Hematopoietic multipotent progenitor cell treated with erythropoietin and hydrocortisone succinate and interleukin-3 and kit ligand, for 4 days (in vitro differentiated cells): ENCODE measurements around the gene POLR1H.

Experiments used
- DNase-seq: peaks from one replicate; pipeline ENCODE4 v3.0.0-alpha.2; 2015

The POLR1H gene

GRCh38 chr6:30097902-30098768 lies 37.1 kb downstream of the POLR1H start:
- DNase-seq = peak; percentile 66

DNA sequence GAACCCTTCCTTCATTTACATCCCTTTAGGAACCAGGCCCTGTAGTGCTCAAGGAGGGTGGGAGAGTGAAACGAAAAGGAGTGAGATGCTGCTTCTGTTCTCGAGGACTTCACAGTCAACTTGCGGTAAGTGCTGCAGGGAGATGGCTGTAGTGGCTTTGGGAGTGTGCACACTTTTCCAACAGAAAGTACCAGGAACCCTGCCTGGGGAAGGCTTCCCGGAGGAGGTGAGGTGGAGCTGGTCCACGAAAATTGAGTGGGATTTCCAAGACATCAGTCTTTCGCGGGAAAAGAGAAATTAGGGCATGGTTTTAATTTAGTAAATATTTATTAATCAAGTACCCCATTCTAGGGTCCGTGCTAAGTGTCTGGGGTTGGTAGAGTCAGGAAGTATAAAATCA lies 39.1 kb downstream of the POLR1H start:
- DNase-seq = no peak

- no peak for DNase-seq
Measured at GRCh38 chr6:30100585-30101443, 39.7 kb downstream of the POLR1H start.

DNA sequence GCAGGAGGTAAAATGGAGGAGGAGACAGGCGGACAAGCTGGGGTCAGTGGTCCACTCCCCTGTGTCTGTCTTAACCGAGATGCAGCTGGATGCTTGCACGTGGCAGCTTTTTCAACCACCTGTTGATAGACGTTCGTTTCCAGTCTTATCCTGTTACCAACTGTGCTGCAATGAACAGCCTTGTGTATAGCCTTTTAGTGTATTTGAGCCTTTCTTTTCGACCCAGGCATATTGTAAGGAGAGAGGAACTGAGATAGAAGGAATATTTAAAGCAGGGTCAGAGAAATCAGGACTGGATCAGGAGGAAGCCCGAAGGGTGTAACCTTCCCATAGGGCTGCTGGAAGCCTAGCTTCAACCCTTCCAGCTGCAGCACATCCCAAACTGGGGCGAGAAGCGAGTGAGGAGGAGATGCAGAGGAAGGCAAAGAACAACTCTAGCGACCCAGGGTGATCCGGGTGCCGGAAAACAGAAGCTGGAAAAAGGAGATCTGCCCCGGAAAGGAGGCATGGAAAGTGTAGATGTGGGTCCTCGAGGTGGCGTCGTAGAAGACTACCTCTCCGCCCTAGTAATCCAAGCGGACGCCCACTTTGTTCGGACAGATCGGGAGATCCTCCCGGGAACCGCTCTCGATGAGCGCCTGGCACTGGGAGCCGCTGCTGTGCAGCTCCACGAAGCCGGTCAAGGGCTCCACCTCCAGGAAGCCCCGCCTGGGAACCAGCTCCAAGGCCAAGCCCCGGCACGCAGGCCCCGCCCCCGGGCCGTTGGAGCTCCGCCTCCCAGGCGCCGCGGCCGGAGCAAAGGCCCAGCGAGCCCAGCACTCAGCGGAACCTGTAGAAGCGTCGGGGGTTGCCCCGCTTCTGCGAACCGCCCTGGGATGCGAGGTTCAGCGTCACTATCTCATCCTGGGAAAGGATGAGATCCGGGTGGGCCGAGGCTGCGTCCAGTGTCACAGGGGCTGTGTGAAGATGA lies 40.7 kb downstream of the POLR1H start:
- peak; percentile 85 for DNase-seq

- DNase-seq = no peak
Measured at GRCh38 chr6:30102414-30102969, 41.4 kb downstream of the POLR1H start.

DNA sequence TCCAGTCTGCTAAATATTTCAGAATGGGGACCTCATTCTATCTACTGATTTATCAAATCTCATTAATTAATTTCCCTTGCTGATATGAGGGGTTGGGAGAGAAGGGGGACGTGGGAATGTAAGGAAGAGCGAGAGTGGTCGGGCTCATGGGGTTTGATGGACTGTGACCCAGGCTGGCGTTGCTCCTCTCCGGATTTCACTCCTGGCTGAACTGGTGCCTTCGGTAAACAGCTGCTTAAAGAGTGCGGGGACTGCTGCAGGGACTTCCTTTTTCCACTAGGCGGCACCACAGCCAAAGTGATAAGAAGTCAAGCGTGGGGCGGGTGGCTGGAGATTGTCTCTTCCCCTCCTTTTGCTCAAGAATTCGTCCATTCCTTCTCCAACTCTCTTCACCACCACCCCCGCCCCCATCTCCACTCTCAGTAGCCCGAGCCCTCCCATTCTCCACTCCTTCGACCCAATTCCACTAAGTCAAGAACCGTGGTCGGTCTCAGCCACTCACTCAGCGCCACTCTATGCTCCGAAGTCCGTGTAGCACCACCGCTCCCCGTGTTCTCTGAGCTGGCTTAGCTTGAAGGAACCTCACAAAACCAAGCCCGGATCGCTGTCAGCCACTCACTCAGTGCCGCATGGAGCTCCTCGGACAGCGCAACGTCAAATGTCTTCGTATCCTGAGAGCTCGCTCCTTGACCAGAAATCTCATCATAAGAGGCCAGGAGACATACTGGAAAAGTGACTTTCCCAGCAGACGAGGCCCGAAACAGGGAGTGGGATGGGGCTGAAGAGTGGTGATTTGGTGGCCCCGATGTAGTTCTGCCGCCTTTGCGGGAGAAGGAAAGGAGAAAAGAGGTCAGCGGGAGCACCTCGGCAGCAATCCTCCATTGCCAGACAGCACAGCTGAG lies 42.2 kb downstream of the POLR1H start:
- DNase-seq = peak; percentile 95

DNA sequence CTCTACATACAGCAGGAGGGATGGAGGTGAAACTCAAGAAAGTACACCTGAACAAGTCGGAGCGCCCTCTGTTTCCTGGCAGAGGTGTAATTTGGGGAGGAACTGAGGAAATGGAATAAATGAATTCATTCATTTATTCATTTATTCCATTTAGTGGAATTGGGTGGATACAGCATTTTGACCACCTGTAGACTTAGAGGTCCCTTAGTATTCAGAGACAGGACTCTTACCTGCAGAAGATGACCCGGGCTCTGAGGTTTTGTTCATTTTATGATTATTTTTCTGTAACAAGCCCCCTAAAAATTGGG lies 42.8 kb downstream of the POLR1H start:
- DNase-seq = no peak

- DNase-seq = no peak
Measured at GRCh38 chr6:30104661-30105060, 43.6 kb downstream of the POLR1H start.

DNA sequence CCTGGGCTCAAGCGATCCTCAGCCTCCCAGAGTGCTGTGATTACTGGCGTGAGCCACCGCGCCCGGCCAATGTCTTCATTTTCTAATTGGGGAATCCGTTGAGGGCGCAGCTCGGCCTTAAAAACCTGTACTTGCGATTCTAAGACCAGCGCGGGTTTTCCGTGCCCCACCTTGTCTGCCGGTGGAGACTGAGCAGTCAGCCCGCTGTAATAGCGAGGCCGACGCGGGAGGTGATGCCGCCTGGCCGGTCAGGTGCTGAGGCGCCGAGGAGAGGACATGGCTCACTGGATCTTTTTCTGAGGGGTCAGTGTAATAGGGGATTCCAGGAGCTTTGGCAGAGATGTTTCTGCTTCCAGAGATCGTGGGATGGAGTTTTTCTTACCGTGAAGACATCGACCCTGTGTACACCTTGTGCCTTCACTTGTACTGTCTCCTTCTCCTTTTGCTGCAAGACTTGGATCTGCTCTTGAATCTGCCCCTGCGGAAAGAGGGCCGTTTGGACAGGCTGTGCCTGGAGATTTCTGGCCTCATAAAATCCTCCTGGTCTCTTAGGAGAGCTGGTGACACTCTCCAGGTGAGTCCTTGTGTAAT lies 50.3 kb downstream of the POLR1H start:
- no peak for DNase-seq

DNA sequence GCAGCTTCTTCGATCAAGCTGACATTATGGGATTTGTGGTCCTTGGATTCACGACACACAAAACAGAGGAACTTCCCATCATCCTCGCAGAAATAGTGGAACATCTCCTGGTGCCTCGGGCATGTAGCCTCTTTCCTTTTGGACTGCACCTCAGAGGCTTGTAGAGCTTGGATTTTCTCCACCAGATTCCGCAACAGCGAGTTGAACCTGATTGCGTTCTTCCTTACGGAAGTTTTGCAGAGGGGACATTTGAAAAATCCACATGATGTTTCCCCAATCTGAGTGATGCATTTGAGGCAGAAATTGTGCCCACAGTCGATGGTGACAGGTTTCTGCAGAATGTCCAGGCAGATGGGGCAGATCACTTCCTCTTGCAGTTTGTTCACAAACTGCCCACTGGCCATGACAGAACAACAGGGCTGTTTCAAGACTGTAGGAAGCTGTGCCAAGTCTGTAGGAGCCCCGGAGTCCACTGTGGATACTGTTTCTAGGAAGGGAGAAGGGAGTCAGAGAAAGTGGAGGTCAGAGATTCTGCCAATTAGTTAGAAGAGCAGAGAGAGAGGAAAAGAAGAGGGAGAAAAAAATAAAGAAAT lies 51.4 kb downstream of the POLR1H start:
- DNase-seq = no peak

DNA sequence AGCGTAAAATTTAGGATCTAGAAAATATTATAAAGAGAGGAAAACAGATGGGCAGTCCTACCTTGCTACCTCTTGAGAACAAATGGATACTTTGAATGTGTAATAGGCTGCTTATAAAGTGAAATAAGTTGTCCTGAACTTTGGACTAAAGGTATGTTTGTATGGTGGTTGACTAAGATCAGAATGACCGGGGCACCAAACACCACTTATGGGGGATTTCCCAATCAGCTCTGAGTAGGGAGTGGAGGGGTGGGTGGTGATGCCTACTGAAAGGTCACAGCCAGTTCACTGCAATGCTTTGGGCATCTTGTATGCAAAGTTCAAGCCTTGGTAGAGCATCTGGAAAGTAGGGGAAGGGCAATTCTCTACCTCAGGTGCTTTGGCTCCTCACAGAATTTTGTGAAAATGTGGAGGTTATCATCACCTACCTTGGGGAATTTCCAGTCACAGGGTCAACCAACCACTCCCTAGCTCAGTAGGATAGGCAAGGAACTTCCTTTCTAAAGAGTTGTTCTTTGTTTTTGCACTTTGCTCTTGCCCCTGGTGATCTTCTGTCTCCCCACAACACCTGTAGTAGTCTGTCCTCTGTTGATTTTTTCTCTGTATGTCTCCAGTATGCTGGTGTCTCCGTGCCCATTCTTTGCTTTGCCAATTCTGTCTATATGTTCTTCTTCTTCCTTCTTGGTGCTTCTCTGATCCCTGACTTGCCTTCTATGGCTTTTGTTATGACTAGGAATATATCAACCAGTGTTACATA lies 52.1 kb downstream of the POLR1H start, which contains the start of gene TRIM31:
Gene TRIM31, minus strand, starts transcription at position 88 of the 757 bp plus-strand sequence. CDS start 285 bp downstream, outside the sequence.
- no peak for DNase-seq

DNA sequence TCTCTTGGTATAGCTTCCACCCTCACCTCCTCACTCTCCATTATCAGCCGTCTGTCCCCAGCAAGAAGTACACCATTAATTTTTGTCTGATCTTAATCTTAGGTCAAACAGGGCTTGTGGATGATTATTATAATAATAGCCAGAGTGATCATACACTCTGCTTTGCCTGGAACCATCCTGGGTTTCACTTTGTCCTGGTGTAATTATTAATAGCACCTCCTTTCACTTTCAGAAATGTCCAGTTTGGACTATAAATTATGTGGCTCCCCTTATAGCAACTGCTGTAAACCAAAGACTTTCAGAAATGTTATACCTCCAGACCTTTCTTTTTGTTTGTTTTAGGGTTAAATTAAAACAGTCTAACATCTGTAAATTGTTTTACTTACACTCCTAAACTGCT lies 52.8 kb downstream of the POLR1H start:
- DNase-seq = no peak
